Fibroblast of skin of scalp (primary cell): ENCODE data around the gene REPS1. TPM values are rescaled to one million over a fixed set of nuclear protein-coding genes. Genes with fewer than 3 reads are reported as not detected.
"Not testable (repeated sequence)": the region's sequence is repeated elsewhere in the genome, so short reads cannot be mapped to it uniquely, and the experiment has no call there.

ENCODE experiments used
- DNase-seq: peaks from one replicate; pipeline ENCODE4 v3.0.0-alpha.2; 2013
- polyA plus RNA-seq, 2 experiments: library from polyadenylated mRNA; unstranded; fragments of 120-200 nt; gene quantifications; one replicate each; pipeline ENCODE4 v1.2.1, GENCODE V29; 2013; ENCODE audit not compliant: insufficient read length in 2 of 2

REPS1 gene, protein sequence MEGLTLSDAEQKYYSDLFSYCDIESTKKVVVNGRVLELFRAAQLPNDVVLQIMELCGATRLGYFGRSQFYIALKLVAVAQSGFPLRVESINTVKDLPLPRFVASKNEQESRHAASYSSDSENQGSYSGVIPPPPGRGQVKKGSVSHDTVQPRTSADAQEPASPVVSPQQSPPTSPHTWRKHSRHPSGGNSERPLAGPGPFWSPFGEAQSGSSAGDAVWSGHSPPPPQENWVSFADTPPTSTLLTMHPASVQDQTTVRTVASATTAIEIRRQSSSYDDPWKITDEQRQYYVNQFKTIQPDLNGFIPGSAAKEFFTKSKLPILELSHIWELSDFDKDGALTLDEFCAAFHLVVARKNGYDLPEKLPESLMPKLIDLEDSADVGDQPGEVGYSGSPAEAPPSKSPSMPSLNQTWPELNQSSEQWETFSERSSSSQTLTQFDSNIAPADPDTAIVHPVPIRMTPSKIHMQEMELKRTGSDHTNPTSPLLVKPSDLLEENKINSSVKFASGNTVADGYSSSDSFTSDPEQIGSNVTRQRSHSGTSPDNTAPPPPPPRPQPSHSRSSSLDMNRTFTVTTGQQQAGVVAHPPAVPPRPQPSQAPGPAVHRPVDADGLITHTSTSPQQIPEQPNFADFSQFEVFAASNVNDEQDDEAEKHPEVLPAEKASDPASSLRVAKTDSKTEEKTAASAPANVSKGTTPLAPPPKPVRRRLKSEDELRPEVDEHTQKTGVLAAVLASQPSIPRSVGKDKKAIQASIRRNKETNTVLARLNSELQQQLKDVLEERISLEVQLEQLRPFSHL
- 35.6 TPM for polyA plus RNA-seq (2013, experiment 1 of 2; ENCODE audit: insufficient read length)
- polyA plus RNA-seq (2013, experiment 2 of 2; ENCODE audit: insufficient read length) = 37.4 TPM

DNA sequence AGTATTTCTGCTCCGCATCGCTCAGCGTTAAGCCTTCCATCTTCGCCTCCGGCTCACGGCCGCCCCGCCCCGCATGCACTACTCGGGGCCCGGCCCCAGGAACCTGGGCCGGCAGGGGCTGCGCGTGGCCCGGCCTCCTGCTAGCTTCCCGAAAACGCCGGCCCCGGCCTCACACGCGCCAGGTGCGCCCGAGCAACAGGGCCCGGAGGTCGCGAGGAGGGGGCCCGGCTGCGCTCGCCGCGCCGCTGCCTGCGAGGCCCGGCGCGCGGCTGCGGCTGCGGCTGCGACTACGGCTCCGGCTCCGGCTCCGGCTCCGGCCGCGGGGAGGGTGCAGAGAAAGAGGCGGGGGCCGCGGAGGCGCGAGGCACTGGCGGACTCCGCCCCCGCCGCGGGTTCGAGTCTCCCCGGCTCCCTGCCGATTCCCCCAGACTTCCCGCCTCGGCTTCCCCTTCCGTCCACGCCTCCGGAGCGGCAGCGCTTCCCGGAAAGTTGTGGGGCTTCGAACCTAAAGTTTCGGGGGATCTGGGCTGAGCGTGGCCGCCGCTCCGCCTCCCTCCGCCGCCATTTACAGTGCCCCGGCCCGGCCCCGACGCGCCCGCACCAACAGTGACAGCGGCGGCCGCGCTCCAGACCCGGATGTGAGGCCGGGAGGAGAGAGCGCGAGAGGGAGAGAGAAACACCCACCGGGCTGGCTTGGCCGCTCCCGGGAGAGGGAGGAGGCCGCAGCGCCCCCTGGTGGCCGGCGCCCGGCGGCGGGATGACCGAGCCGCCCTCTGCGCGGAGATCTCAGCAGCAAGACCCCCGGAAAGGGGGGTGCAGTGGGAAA, at the start of gene REPS1:
REPS1 (minus strand) TSS at position 611 of the 826 bp plus-strand sequence; CDS start at position 40, 571 bp downstream.
- DNase-seq = peak; percentile 93

DNA sequence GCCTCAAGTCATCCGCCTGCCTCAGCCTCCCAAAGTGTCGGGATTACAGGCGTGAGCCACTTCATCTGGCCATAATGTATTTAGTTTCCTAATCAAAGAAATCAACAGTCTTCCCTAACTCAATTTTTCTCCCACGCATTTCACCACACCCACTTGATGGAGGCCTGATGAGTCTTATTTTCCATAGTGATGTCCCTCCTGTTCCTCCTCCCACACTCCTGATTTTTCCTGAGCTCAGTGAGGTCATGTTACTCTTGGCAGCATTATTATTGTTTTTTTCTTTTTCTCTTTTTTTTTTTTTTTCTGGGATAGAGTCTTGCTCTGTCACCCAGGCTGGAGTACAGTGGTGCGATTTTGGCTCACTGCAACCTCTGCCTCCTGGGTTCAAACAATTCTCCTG, 49.4 kb upstream of the REPS1 start:
- peak; percentile 77 for DNase-seq

DNA sequence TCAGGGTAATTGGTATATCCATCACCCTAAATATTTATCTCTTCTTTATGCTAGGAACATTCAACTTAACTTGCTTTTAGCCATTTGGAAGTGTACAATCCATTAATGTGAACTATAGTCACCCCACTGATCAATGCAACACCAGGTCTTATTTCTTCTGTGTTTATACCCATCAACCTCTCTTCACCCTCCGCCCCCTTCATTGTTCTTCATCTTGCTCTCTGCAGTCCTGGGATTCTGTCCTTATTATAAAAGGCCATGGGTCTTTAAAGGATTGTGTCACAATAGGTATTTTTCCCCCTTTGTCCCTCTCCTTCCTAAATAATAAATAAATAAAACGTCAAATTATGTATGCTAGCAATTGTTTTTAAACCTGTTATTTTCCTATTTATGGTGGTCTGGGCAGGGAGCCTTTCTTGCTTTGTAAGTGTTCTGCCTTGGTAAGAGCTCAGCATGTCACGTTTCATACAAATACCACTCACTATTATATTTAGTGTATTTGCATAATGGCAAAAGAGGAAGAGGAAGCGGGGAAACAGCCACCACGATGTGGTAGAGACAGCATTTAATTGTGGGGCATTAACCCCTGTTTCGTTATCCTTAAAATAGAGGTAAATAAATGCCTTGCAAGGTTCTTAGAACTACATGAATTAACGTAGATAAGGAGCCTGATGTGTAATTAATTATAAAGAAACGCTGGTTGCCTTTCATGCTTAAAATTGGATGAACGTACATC, 42.3 kb upstream of the REPS1 start:
- DNase-seq = no peak

DNA sequence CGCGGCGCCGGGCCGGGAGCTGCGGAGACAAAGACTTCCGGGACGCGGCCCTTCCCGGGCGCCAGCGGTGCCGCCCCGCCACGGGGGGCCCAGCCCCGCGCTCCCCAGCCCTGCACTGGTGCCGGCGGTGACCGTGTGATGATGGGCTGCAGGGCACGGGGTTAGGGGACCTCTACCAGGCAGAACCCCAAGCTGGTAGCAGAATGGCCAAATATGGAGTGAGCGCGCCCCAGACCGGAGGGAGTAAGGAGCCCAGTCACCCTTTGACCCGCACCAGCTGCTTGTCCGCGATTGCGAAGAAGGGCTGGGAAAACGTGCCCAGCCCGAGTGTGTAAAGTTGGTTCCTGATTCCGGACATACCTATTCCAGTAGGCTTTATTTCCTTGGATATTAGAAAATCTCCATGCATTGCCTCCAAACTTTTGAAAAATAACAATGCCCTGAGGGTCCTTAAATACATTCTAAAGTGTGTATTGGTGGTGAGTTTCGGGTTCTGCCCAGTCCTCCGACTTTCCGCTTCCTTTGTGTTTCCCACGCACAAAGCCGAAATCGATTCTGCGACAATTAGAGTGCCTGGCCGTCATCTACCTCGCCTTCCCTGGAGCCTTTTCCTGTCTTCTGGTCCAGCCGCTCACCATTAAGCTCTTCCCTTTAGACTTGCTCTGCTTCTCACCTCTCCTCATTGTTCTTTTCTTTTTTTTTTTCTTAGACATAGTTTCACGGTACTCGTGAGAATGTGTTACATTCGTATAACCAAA, 41.6 kb upstream of the REPS1 start:
- peak; percentile 44 for DNase-seq

DNA sequence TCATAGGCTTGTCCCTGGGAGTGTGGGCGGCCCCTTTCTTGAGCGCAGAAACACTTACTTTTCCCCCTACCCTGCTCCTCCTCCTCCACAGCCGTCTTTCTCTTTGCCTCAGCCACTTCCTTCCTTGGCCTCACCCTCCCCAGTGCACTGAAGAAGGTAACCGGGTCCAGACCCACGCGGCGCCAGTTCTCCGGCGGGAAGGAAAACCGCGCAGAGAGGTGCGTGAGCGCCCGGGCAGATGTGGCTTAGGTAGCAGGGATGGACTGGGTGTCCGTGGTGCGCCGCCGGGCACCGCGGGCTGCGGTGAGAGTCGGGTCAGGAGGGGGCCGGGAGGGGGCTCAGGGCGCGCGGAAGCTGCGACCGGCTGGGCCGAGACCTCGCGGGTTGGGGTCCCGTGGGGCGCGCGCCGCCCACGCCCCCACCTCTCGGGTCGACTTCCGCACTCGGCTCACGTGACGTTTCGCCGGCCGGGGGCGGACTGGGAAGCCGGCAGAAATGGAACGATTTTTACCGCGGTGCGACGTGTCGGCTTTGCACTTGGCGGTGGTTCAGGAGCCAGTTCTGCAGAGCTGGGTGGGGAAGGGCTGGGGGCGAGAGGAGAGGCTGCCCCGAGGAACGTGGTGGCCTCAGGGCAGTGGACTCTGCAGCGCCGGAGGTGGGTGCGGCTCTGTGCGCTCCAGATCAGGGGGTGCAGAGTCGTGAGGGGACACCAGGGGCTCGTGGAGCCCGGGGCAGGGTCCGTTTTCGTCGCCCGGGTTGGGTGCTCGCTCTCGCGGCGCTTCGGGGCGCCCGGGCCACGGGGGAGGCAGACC, 40.8 kb upstream of the REPS1 start, which contains the start of gene ABRACL:
ABRACL (plus strand) TSS at position 88 of the 812 bp plus-strand sequence. CDS start 5,416 bp downstream, outside the sequence.
- peak; percentile 59 for DNase-seq

DNA sequence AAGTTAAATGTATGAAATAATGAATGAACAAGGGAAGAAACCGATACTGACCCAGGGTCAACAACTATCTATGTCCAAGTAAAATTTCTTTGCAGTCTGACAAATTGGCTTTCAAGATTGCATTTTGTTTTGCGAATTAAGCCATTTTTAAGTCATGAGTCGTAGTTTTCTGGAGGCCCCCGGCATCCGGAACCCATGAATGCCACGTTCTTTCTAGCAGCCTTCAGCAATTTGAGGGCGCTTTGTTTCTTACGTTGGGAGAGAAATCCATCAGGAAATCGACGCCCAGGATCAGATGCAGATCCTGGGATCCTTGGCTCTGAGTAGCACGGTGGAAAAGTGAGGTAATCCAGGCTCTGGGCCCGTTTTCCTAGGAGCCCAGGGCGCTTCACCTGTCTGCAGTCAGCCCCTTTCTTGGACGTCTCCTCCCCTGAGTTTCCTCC, 40.2 kb upstream of the REPS1 start:
- peak; percentile 48 for DNase-seq

DNA sequence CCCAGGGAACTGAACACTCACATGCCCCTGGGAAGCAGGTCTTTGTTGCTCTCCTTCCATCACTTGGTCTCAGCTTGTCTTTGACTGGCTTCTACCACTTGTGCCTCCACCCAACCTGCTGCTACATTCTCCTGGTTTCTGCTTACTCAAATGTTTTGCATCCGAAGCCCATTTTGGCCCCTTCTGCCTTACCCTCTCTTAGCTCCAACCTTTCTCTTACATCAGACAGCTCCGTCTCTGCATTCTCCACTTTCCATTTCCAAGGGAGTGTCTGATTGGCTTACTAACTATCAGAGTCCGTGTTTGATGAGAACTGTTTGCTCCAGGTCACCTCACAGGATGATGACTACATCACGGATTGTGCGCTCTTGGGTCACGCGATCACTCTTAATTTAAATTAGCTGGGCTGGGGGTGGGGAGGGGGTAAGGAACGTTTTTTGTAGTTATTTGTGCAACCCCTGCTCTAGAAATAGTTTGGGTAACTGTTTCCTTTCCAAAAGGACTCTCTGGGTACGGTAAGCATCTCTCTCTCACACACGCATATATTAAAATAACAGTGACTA, 39.6 kb upstream of the REPS1 start:
- peak; percentile 31 for DNase-seq

DNA sequence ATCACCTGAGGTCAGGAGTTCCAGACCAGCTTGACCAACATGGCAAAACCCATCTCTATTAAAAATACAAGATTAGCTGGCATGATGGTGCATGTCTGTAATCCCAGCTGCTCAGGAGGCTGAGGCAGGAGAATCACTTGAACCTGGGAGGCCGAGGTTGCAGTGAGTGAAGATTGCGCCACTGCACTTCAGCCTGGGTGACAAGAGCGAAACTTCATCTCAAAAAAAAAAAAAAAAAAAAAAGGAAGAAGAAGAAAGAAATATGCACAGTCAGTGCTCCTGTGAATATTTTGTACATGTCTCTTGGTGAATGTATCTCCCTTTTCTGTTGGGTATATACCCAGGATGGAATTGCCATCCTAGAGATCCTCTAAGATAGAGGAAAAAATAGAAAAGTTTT, 37.4 kb upstream of the REPS1 start:
- DNase-seq = not testable (repeated sequence)

DNA sequence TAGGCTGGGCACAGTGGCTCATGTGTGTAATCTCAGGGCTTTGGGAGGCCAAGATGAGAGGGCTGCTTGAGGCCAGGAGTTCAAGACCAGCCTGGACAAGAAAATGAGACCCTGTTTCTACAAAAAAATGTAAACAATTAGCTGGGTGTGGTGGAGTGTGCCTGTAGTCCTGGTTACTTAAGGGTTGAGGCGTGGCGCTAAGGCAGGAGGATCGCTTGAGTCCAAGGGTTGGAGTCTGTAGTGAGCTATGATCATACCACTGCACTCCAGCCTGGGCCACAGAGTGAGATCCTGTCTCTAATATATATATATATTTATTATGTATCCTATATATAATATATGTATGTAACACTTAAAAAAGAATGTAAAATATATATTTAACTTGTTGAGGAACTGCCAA, 32.6 kb upstream of the REPS1 start:
- DNase-seq = no peak

DNA sequence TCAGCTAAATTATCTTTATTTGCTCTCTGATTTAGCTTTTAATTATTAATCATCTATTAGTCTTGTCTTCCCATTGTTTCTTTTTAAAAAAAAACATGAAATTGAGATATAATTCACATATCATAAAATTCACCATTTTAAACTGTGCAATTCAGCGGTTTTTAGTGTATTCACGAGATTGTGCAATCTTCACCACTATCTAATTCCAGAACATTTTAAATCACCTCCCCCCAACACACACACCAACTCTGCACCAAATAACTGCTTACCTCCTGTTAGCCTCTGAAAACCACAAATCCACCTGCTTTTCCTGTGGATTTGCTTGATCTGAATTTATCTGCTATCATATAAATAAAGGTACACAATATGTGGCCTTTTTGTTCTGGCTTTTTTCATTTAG, 31.7 kb upstream of the REPS1 start:
- DNase-seq = no peak

DNA sequence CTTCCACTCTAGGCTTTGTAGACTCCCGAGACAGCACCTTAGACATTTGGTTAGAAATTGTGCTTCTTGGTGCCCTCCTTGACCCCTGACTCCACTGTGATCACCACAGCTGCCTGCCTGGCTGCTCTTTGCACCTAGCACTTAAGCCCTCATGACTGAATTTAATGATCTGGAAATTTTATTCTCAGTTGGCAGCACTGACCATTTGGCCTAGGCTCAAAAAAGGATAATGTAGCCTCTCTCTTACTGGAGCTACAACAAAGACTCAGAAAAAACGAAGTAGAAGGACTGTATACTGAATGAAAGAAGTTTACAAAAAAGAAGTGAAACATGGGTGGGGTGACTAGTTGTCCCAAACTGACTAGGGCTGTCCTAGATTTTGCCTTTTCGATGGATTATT, 29.2 kb upstream of the REPS1 start:
- DNase-seq = no peak

DNA sequence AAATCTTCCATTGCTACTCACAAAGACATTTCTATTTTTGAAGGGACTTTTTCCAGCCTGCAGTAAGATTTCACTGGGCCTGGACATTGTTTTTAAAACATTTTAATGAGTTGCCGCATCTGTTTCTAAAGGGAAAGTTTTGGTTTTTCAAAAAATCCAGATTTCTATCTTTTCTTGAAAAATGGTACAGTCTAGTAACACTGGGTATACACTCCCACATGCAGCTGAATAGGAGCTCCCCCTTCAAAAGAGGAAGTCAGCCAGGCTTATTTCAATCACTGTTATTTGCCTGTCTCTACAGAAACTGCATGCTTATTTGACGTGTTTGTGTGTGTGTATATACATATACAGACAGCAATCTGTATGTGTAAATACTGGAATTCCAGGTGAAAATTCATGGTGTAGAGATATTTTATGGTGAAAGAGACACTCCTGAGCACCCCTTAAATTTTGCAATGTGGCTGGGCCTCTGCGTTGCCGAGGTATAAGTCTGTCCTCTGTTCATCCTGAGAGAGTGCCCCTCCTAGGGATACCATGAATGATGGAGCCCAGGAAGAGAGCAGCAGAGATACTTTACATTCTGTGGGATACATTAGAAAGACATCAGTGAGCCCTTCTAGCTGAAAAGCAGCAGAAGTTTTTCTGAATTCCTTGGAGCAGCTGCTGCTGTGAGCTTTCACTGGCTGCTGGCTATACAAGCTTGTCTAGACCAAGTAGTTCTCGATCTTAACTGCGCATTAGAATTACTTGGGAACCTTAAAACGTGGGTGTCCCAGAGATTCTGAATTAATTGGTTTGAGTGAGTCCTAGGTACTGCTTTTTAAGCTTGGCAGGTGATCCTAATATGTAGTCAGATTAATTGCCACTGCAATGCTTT, 28.5 kb upstream of the REPS1 start:
- DNase-seq = no peak

DNA sequence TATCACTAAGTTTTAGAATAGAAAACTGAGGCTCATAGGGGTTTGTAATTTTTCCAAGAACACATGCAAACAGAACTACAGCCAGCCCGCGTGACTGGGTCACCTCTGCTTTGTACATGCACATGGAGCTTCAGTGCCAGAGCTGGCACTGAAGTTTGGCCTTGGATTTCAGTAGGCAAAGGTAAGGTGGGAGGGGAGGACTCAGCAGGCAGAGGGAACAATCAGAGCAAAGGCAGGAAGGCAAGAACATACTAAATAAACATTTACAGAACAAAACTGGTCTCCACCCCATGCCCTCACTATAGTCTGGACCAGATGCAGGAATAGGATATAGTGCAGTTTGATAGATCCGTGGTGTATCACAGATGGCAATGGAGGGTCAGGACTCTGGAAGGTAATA, 26.9 kb upstream of the REPS1 start:
- DNase-seq = no peak

DNA sequence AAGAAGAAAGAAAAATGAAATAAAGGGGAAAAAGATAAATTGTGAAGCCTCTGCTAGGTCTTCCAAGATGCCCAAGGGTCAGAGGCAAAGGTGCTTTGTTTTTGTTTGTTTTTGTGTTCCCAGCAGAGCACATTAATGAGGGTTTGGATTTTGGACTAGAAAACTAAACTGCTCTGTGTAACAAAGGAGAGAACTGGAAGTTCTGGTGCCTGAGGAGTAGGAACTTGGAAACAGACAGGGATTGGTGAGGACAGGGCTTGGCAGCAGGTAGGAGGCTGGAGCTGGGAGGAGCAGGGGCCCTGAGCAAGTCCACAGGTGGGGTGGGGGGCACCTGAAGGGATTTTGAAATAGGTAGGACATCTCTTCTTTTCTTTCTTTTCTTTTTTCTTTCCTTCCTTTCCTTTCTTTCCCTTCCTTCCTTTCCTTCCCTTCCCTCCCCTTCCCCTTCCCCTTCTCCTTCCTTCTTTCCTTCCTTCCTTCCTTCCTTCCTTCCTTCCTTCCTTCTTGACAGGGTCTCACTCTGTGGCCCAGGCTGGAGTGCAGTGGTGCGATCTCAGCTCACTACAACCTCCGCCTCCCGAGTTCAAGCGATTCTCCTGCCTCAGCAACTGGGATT, 25.2 kb upstream of the REPS1 start:
- DNase-seq = no peak

DNA sequence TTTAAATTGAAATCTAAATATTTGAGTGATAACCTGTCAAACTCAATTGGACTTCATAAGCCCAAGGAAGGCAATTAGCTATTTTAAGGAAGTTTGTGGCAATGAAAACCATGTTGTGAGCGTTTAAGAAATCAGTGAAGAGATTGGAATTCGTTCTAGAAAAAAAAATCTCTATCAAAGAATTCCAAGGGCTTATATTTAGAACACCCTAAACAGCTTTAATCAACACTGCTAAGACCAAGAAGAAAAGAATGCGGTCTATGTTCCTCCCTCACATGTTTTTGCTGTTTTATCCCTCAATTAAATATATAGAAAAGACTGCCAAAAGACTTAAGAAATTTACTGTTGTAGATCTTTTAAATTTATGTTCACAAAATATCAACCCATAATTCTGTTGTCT, 23.9 kb upstream of the REPS1 start:
- no peak for DNase-seq

DNA sequence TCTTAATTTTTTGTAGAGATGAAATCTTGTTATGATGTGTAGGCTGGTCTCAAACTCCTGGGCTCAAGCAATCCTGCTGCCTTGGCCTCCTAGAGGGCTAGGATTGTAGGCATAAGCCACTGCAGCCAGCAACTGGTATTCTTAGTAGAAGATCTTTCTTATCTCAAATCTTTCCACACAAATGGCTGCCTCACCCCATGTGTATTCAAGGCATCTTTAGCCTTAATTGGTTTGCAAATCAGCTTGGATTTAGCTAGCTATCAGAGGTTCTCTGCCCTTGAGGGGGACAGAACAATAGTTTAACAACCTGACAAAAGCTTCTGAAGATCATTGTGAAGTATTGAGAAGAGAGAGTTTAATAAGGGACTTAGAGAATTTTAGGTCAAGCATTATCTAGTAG, 22.6 kb upstream of the REPS1 start:
- DNase-seq = no peak

DNA sequence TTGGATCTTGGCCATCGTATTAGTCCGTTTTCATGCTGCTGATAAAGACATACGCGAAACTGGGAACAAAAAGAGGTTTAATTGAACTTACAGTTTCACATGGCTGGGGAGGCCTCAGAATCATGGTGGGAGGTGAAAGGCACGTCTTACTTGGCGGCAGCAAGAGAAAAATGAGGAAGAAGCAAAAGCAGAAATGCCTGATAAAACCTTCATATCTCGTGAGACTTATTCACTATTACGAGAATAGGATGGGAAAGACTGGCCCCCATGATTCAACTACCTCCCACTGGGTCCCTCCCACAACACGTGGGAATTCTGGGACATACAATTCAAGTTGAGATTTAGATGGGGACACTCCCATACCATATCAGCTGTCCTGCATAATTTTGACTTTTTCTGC, 20.1 kb upstream of the REPS1 start:
- no peak for DNase-seq

DNA sequence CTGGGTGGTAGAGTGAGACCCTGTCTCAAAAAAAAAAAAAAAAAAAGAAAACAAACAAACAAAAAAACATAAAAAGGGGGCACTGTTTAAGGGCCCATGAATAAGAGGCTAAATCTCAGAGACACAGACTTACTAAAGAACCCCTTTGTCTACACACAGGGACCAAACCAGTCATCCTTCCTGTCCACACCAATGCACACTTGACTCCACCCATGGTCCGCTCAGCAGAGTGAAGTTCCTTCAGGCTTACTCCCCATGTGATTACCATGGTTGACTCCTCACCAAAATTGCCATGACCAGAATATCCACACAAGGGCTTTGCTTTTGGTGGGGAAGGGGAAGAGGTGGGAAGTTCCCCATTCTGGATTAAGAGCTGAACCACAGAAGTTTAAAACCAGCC, 19.4 kb upstream of the REPS1 start:
- no peak for DNase-seq
